Natural killer cell treated with Interleukin-12 subunit alpha and Interleukin-12 subunit beta and Interleukin-15 and Interleukin-18, amount 100 ng/mL, for 72 hours (primary cell): ENCODE results near the gene SPATA2. TPM values are rescaled to one million over a fixed set of nuclear protein-coding genes. Genes with fewer than 3 reads are reported as not detected.

Source experiments
- ATAC-seq, 2 donors: fragments of 150-1000 bp; cut with Tn5 transposase in 1 of 2; sonication (Bioruptor Pico), chemical (Tn5 transposase) in 1 of 2; 2 replicates each; pipeline ENCODE4 v1.10.0; 2021
- DNase-seq: peaks from one replicate; pipeline ENCODE4 v3.0.0; 2022; ENCODE audit warnings: low spot score
- H3K27ac Mint-ChIP-seq, 2 donors: 1 replicate in 1 of 2; 2 replicates in 1 of 2; pipeline ENCODE4 v1.8.0; 2022; ENCODE audit warnings: mixed read lengths in 2 of 2, mild to moderate bottlenecking in 1 of 2, moderate library complexity in 1 of 2
- H3K27me3 Mint-ChIP-seq, 2 donors: 1 replicate in 1 of 2; 2 replicates in 1 of 2; pipeline ENCODE4 v1.8.0; 2022; ENCODE audit warnings: mixed read lengths in 2 of 2
- H3K36me3 Mint-ChIP-seq: one replicate; pipeline ENCODE4 v1.8.0; 2022; ENCODE audit warnings: mixed read lengths
- H3K4me1 Mint-ChIP-seq, 2 donors: 1 replicate in 1 of 2; 2 replicates in 1 of 2; pipeline ENCODE4 v1.8.0; 2022; ENCODE audit warnings: low read depth in 2 of 2, mixed read lengths in 2 of 2, mild to moderate bottlenecking in 1 of 2
- H3K4me3 Mint-ChIP-seq: one replicate; pipeline ENCODE4 v1.8.0; 2022; ENCODE audit warnings: mixed read lengths
- H3K9me3 Mint-ChIP-seq: 2 replicates; pipeline ENCODE4 v1.8.0; 2022; ENCODE audit warnings: mixed read lengths
- total RNA-seq, 2 donors: library from RNA; stranded (reverse); gene quantifications; one replicate each; pipeline ENCODE4 v1.2.3, GENCODE V29; 2022

The SPATA2 gene
- total RNA-seq, 2 donors from 2014 or later: 10.1 to 12.0 TPM

- H3K27ac Mint-ChIP-seq: no peak overlapping the region
- ATAC-seq (no peak), DNase-seq (no peak)
- peaks cover 0 to under 1% of the 10 kb centered on the region in 2 donors for H3K27me3 Mint-ChIP-seq
- no peaks in the 10 kb centered on the region for H3K36me3 Mint-ChIP-seq
- H3K4me3 Mint-ChIP-seq: no peak overlapping the region
- H3K4me1 Mint-ChIP-seq: peaks cover 27 to 31% of the 10 kb centered on the region in 2 donors
- no peaks in the 10 kb centered on the region for H3K9me3 Mint-ChIP-seq
These were observed 3.1 kb upstream of the SPATA2 start for GRCh38 chr20:49918446-49918845.

- ATAC-seq (peak in 1 of 2 donors; percentile 65), DNase-seq (no peak)
- Mint-ChIP-seq H3K27ac (peak overlapping the region; percentile 92 to 99), H3K4me3 (peak overlapping the region; percentile 91), H3K36me3 (no peaks in the 10 kb centered on the region), H3K27me3 (no peaks in the 10 kb centered on the region), H3K4me1 (peaks cover 31% of the 10 kb centered on the region in 2 donors), H3K9me3 (no peaks in the 10 kb centered on the region)
These were observed 1.0 kb upstream of the SPATA2 start for GRCh38 chr20:49916146-49917002.

- H3K4me3 Mint-ChIP-seq: peak overlapping the region; percentile 91
- H3K4me1 Mint-ChIP-seq: peaks cover 31 to 34% of the 10 kb centered on the region in 2 donors
- peak overlapping the region; percentile 92 to 99 for H3K27ac Mint-ChIP-seq
- H3K36me3 Mint-ChIP-seq: no peaks in the 10 kb centered on the region
- no peak for DNase-seq
- no peaks in the 10 kb centered on the region for H3K9me3 Mint-ChIP-seq
- no peaks in the 10 kb centered on the region for H3K27me3 Mint-ChIP-seq
- no peak for ATAC-seq
These were observed 280 bp downstream of the SPATA2 start for GRCh38 chr20:49915118-49915379.

- no peaks in the 10 kb centered on the region for H3K9me3 Mint-ChIP-seq
- H3K36me3 Mint-ChIP-seq: no peaks in the 10 kb centered on the region
- peak overlapping the region; percentile 91 for H3K4me3 Mint-ChIP-seq
- peak overlapping the region; percentile 92 to 99 for H3K27ac Mint-ChIP-seq
- H3K4me1 Mint-ChIP-seq: peaks cover 31 to 34% of the 10 kb centered on the region in 2 donors
- no peaks in the 10 kb centered on the region for H3K27me3 Mint-ChIP-seq
- DNase-seq (no peak), ATAC-seq (no peak)
These were observed 815 bp downstream of the SPATA2 start for GRCh38 chr20:49914310-49915117.

GRCh38 chr20:49913399-49914047, 1.8 kb downstream of the SPATA2 start:
- ATAC-seq: no peak
- H3K27ac Mint-ChIP-seq: peak overlapping the region in 1 of 2 donors; percentile 92

GRCh38 chr20:49910340-49910706, 5.0 kb downstream of the SPATA2 start:
- Mint-ChIP-seq H3K27ac (no peak overlapping the region), H3K36me3 (peaks cover 4% of the 10 kb centered on the region), H3K9me3 (no peaks in the 10 kb centered on the region), H3K4me1 (peaks cover 11 to 27% of the 10 kb centered on the region in 2 donors), H3K27me3 (no peaks in the 10 kb centered on the region), H3K4me3 (no peak overlapping the region)
- no peak for ATAC-seq
- no peak for DNase-seq

More at GRCh38 chr20:49913399-49914047, 1.8 kb downstream of the SPATA2 start:
- H3K4me3 Mint-ChIP-seq: peak overlapping the region; percentile 91
- H3K4me1 Mint-ChIP-seq: peaks cover 31 to 35% of the 10 kb centered on the region in 2 donors
- no peaks in the 10 kb centered on the region for H3K9me3 Mint-ChIP-seq
- DNase-seq: no peak
- H3K36me3 Mint-ChIP-seq: no peaks in the 10 kb centered on the region
- H3K27me3 Mint-ChIP-seq: no peaks in the 10 kb centered on the region

GRCh38 chr20:49909499-49910339, 5.6 kb downstream of the SPATA2 start:
- DNase-seq: no peak
- ATAC-seq: no peak
- no peak overlapping the region for H3K27ac Mint-ChIP-seq
- peaks cover 7% of the 10 kb centered on the region for H3K36me3 Mint-ChIP-seq
- H3K9me3 Mint-ChIP-seq: no peaks in the 10 kb centered on the region
- no peak overlapping the region for H3K4me3 Mint-ChIP-seq
- H3K4me1 Mint-ChIP-seq: peaks cover 9 to 25% of the 10 kb centered on the region in 2 donors
- H3K27me3 Mint-ChIP-seq: no peaks in the 10 kb centered on the region

GRCh38 chr20:49908258-49908565, 7.1 kb downstream of the SPATA2 start:
- H3K27me3 Mint-ChIP-seq: no peaks in the 10 kb centered on the region
- H3K4me1 Mint-ChIP-seq: peaks cover 0 to 14% of the 10 kb centered on the region in 2 donors
- no peak for ATAC-seq
- H3K27ac Mint-ChIP-seq: no peak overlapping the region
- no peaks in the 10 kb centered on the region for H3K9me3 Mint-ChIP-seq
- H3K36me3 Mint-ChIP-seq: peaks cover 7% of the 10 kb centered on the region
- H3K4me3 Mint-ChIP-seq: no peak overlapping the region
- no peak for DNase-seq

GRCh38 chr20:49907405-49908257, 7.7 kb downstream of the SPATA2 start:
- no peaks in the 10 kb centered on the region for H3K9me3 Mint-ChIP-seq
- no peak overlapping the region for H3K27ac Mint-ChIP-seq
- H3K27me3 Mint-ChIP-seq: no peaks in the 10 kb centered on the region
- DNase-seq (no peak), ATAC-seq (no peak)
- H3K4me3 Mint-ChIP-seq: no peak overlapping the region
- peaks cover 0 to 13% of the 10 kb centered on the region in 2 donors for H3K4me1 Mint-ChIP-seq
- peaks cover 7% of the 10 kb centered on the region for H3K36me3 Mint-ChIP-seq

- H3K9me3 Mint-ChIP-seq: no peaks in the 10 kb centered on the region
- no peaks in the 10 kb centered on the region for H3K27me3 Mint-ChIP-seq
- H3K4me3 Mint-ChIP-seq: no peak overlapping the region
- no peak for DNase-seq
- H3K27ac Mint-ChIP-seq: no peak overlapping the region
- H3K4me1 Mint-ChIP-seq: peaks cover 0 to 11% of the 10 kb centered on the region in 2 donors
- no peak for ATAC-seq
- peaks cover 7% of the 10 kb centered on the region for H3K36me3 Mint-ChIP-seq
These were observed 8.6 kb downstream of the SPATA2 start for GRCh38 chr20:49906615-49907154.

GRCh38 chr20:49906101-49906604, 9.2 kb downstream of the SPATA2 start:
- Mint-ChIP-seq H3K4me1 (peaks cover 0 to 10% of the 10 kb centered on the region in 2 donors), H3K36me3 (peaks cover 7% of the 10 kb centered on the region), H3K9me3 (no peaks in the 10 kb centered on the region), H3K27me3 (no peaks in the 10 kb centered on the region), H3K4me3 (no peak overlapping the region), H3K27ac (no peak overlapping the region)
- ATAC-seq (no peak), DNase-seq (no peak)

- H3K9me3 Mint-ChIP-seq: no peaks in the 10 kb centered on the region
These were observed 9.8 kb downstream of the SPATA2 start for GRCh38 chr20:49905415-49906091.

More at GRCh38 chr20:49905415-49906091, 9.8 kb downstream of the SPATA2 start:
- no peak overlapping the region for H3K4me3 Mint-ChIP-seq
- DNase-seq (no peak), ATAC-seq (no peak)
- H3K27me3 Mint-ChIP-seq: no peaks in the 10 kb centered on the region
- peaks cover 0 to 7% of the 10 kb centered on the region in 2 donors for H3K4me1 Mint-ChIP-seq
- peaks cover 7% of the 10 kb centered on the region for H3K36me3 Mint-ChIP-seq
- H3K27ac Mint-ChIP-seq: no peak overlapping the region
